Pulmonary artery endothelial cell (primary cell): ENCODE measurements around the gene UGT1A5. TPM values are rescaled to one million over a fixed set of nuclear protein-coding genes. Genes with fewer than 3 reads are reported as not detected.

Experiments
- DNase-seq: peaks from one replicate; pipeline ENCODE4 v3.0.0-alpha.2; 2011; ENCODE audit warnings: low read depth, low spot score
- total RNA-seq: library from RNA; depleted of rRNA; stranded (reverse); fragments of >200 nt; gene quantifications from 2 replicates; pipeline ENCODE4 v1.2.3, GENCODE V29; 2014

UGT1A5 gene
- total RNA-seq, 1 donor from 2014 or later = not detected

GRCh38 chr2:233807966-233808935 is 95.5 kb downstream of the UGT1A5 start:
- no peak for DNase-seq

GRCh38 chr2:233810385-233810784 is 97.7 kb downstream of the UGT1A5 start:
- no peak for DNase-seq

GRCh38 chr2:233811087-233811486 is 98.4 kb downstream of the UGT1A5 start:
- no peak for DNase-seq

GRCh38 chr2:233811732-233812131 is 99.0 kb downstream of the UGT1A5 start:
- DNase-seq = no peak

DNA sequence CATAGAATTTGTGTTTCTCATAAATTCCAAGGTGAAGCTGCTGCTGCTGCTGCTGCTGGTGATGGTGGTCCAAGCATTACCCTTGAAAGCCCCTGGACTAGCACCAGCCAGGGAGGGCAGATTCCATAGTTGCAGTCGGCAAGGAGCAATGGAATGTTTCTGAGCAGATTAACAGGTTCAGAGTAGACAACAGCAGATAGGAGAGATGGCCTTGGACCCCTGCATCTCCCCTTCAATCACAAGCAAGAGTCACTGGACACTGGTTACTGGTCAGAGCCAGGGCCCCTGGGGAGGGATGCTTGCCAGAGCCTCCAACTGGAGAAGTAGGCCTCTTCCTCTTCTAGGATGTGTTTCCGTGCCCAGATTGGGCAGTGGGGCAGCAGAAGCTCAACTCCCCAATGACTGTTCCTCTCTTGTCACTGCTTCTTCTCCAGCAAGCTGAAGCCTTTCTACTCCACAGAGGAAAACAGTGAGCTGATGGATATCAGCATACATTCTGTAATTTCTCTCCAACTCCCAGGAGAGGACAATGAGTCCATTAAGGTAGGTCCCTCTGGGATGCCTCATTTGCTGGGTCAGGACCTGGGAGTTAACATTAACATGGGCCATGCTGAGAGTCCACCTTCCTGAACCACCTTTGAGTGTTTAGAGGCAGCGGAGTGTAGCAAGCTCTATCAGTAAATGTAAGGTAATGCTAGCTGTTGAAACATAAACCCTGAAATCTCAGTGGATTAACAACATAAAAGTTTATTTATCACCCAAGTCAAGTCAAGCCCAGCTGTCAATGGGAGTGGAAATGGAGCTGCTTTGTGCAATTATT is 100.7 kb downstream of the UGT1A5 start:
- no peak for DNase-seq

- no peak for DNase-seq
These were observed 101.5 kb downstream of the UGT1A5 start for GRCh38 chr2:233814056-233814835.

GRCh38 chr2:233815861-233816260 is 103.2 kb downstream of the UGT1A5 start:
- DNase-seq = no peak

DNA sequence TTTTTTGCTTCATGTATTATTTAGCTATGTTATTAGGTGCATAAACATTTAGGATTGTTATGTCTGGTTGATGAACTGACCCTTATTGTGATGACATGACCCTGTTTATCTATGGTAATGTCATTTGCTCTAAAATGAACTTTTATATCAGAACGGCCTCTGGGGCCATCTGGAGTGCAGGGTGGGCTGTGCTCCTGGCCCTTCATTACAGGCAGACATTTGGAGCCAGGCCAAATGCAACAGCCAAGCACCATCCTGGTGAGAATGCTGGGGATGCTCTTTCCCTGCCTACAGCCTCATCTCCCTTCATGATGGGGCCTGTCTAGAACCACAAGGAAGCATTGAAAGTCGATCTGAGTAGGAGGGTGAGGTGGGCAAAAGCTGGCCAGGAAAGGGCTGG is 103.6 kb downstream of the UGT1A5 start:
- no peak for DNase-seq

DNA sequence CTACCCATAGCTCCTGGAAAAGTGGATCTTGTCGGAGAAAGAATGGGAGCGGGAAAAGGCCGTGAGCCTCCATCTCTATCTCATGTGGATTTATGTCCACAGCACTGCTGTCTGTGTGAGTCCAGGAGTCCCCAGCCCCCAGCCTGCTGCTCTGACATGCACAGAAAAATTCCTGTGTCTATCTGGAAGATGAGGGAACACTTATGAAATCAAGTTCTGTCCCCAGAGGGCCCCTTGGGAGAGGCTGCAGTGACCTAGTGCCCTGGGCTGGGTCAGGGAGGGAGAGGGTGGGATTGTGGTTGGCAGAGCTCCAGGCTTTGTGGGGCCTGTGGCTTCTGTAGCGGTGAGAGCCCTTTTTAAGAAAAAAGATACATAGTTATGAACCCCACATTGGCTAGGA is 104.1 kb downstream of the UGT1A5 start:
- no peak for DNase-seq

- no peak for DNase-seq
These were observed 104.7 kb downstream of the UGT1A5 start for GRCh38 chr2:233817361-233817911.

DNA sequence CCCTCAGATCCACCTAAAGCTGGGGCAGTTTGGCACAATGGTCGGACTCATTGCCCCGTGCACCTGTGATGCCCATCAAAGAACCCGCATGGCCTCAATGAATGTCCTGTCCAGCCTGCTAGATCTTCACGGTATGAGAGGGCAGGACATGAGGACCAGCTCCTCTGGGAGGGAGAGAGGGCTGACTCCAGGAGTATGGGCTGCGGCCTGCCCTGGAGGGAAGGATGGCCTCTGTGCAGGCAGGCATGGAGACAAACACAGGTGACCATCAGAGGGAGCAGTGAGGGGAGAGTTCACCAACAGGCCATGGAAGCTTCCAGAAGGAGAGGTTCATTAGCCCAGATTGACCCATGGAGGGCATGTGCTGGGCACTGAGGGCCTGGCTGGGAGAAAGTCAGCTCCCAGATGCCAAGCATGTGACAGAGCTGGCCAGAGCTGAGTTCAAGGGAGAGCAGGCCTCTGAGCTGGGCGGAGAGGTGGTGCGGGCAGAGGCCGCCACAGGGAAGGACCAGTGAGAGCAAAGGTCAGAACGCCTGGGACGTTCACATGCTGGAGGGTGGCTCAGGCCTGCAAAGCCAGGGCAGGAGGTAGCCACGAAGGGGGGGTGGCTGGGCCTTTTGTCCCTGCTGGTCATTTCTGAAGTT is 105.4 kb downstream of the UGT1A5 start:
- DNase-seq = no peak

GRCh38 chr2:233818639-233819621 is 106.2 kb downstream of the UGT1A5 start:
- no peak for DNase-seq

DNA sequence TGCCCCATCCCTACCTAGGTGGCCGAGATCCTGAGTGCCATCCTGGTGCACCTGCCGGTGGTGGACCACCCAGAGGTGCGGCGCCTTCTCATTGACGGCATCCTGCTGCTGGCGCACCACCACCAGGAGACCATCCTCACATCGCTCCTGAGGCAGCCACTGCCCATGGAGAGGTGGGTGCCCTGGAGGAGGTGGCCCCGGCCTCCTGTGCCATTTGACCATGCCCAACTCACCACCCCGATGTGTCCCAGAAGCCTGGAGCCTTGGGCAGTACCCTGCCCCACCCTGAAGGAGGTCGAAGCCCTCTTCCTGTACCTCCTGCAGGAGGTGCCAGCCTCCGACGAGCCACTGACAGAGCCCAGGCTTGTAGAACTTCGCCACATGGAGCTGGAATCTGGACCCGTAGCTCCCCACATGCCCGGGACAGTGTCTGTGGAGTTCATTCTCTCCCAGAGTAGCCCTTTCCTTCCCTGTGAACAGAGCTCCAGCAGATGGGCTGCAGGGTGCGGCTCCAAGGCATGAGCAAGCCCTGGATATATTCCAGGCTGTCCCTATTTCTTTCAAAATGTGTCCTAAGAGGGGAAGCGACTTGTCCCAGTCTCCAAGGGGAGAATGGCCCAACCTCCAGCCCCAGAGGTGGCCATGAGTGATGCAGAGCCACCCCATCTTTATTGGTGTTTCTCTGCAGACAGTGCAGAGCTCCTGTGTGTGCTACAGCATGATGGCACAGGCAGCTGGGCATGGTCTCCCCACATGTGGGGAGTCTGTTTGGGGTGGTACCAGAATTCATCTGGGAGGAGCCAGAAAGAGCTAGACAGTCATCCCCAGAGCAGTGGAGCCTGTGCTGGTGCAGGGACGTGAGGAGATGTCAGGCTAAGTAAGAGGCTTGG is 107.4 kb downstream of the UGT1A5 start:
- DNase-seq = no peak

DNA sequence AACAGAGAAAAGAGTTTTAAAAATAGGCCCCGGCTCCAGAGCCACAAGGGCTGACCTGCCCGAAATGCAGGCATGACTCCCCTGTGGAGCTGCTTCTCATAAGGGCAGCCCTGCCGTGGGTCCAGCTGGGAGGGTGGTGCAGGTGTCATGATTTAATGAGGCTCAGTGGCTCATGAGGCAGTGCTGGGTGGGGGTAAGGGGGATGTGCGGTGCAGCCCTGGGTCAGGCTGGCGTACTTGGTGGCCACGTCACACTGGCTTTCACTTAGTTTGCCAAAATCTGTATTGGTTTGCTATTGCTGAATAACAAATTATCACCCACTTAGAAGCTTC is 108.0 kb downstream of the UGT1A5 start:
- no peak for DNase-seq

DNA sequence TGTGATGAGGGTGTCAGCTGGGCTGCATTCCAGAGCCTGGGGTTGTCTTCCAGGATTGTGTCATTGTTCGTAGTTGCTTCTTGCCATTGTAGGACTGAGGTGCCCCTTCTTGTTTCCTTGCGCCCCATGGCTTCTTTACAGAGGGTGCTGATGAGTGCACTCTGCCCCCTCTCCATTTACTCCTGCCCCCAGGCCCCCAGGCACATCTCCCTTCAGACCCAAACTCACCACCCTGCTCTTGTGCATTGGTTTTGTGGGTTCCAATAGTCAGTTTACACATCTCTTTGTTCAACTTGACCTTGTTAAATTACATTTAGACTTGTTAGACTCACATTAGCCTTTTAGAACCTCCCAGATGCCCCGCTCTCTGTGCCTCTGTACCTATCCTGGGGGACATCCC is 108.5 kb downstream of the UGT1A5 start:
- DNase-seq = no peak

GRCh38 chr2:233821709-233822100 is 109.0 kb downstream of the UGT1A5 start:
- no peak for DNase-seq

GRCh38 chr2:233822101-233822771 is 109.5 kb downstream of the UGT1A5 start:
- no peak for DNase-seq
